SK-N-SH (cell line): ENCODE data around the gene ONECUT1.

Experiments
- CHD2 ChIP-seq: fragments of 150-350 bp; IDR thresholded peaks from 2 replicates; pipeline ENCODE4 v1.6.1; 2018; ENCODE audit warnings: low read length; ENCODE audit not compliant: partially characterized antibody
- EP300 ChIP-seq, 2 experiments: IDR thresholded peaks; 2 replicates each; pipeline versions ENCODE4 v1.4.0 to v1.6.1; 2012; ENCODE audit warnings: borderline replicate concordance in 1 of 2, low read depth in 1 of 2, low read length in 1 of 2
- EZH2phosphoT487 ChIP-seq: fragments of 200-600 bp; sonication (generic); IDR thresholded peaks from 2 replicates; pipeline ENCODE4 v1.6.1; 2017; ENCODE audit warnings: low read depth, mixed run types, mild to moderate bottlenecking, antibody characterized with exemption, moderate library complexity, borderline replicate concordance
- FOXM1 ChIP-seq: IDR thresholded peaks from 2 replicates; pipeline ENCODE4 v1.4.0; 2012; ENCODE audit warnings: low read depth, mild to moderate bottlenecking
- JUND ChIP-seq: IDR thresholded peaks from 2 replicates; pipeline ENCODE4 v1.4.0; 2012
- POLR2AphosphoS5 ChIP-seq: IDR thresholded peaks from 2 replicates; pipeline ENCODE4 v1.6.1; 2012; ENCODE audit warnings: low read depth, low read length
- SMC3 ChIP-seq: IDR thresholded peaks from 2 replicates; pipeline ENCODE4 v1.6.1; 2012; ENCODE audit warnings: low read depth, low read length, improper control_type of control experiment
- TAF1 ChIP-seq: IDR thresholded peaks from 2 replicates; pipeline ENCODE4 v1.6.1; 2012; ENCODE audit warnings: low read depth, mild to moderate bottlenecking, low read length, moderate library complexity, borderline replicate concordance
- TEAD4 ChIP-seq: IDR thresholded peaks from 2 replicates; pipeline ENCODE4 v1.4.0; 2012; ENCODE audit warnings: mild to moderate bottlenecking, borderline replicate concordance; ENCODE audit not compliant: insufficient read depth
- TF ChIP-seq, protein P1 (sequence below): fragments of 200-600 bp; sonication (generic); IDR thresholded peaks from 2 replicates; pipeline ENCODE4 v1.6.1; 2017; ENCODE audit warnings: antibody characterized with exemption, mild to moderate bottlenecking, moderate library complexity
- TF ChIP-seq, protein P2 (sequence below): IDR thresholded peaks from 2 replicates; pipeline ENCODE4 v1.6.1; 2012; ENCODE audit warnings: mild to moderate bottlenecking, low read depth, low read length, moderate library complexity
- TF ChIP-seq, protein P3 (sequence below): fragments of 150-350 bp; IDR thresholded peaks from 2 replicates; pipeline ENCODE4 v1.6.1; 2017; ENCODE audit warnings: antibody characterized with exemption, low read length, low read depth, borderline replicate concordance

DNA sequence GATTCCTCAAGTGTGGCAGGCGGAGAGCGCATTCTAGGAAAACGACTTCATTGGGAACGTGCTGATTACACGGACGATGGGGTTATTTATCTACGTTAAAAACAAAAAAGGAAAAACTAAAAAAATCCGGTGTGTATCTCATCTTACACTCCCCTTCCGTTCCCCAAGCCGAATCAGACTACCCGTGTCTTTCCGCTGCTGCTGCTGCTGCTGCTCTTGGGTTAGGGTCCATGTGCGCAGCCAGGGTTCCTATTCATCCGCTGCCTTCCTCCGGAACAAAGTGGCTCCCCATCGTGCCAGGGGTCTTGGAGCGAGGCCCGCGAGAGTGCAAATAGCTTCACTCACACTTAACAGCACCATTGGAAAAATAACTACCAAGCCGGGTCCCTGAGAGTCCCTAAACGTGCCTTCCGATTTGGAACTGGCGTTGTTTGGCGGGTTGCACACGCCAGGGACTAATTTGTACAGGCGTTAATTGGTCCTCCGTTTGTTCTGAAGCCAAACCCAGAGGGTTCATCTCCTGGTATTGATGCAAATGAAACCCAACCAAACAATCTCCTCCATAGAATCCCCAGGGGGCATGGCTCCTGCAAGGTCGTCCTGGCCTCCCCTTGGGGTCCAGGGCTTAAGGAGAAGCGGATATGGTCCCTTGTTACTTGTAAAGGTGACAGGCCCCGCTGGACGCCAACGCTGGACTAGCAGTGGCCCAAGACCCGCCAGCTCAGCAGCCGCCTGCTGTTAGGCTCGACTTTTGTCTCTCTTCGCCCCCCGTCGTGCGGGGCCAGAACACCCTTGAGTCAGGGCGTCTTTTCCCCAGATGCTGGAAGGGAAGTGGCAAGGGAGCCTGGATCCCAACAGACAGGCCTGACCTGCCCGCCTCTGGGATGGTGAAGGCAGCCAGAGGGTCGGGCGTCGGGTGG is 11.0 kb upstream of the ONECUT1 start:
- TF ChIP-seq, protein P1, sequence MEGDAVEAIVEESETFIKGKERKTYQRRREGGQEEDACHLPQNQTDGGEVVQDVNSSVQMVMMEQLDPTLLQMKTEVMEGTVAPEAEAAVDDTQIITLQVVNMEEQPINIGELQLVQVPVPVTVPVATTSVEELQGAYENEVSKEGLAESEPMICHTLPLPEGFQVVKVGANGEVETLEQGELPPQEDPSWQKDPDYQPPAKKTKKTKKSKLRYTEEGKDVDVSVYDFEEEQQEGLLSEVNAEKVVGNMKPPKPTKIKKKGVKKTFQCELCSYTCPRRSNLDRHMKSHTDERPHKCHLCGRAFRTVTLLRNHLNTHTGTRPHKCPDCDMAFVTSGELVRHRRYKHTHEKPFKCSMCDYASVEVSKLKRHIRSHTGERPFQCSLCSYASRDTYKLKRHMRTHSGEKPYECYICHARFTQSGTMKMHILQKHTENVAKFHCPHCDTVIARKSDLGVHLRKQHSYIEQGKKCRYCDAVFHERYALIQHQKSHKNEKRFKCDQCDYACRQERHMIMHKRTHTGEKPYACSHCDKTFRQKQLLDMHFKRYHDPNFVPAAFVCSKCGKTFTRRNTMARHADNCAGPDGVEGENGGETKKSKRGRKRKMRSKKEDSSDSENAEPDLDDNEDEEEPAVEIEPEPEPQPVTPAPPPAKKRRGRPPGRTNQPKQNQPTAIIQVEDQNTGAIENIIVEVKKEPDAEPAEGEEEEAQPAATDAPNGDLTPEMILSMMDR: no peak
- no peak for TF ChIP-seq JUND
- no peak for TF ChIP-seq FOXM1
- no peak for TF ChIP-seq CHD2
- no peak for TF ChIP-seq EP300 (IDR thresholded peaks at IDR 0.05; ENCODE audit: borderline replicate concordance in 1 of 2, low read depth in 1 of 2, low read length in 1 of 2)
- no peak for TF ChIP-seq TAF1
- TF ChIP-seq POLR2AphosphoS5: no peak
- TF ChIP-seq, protein P2, sequence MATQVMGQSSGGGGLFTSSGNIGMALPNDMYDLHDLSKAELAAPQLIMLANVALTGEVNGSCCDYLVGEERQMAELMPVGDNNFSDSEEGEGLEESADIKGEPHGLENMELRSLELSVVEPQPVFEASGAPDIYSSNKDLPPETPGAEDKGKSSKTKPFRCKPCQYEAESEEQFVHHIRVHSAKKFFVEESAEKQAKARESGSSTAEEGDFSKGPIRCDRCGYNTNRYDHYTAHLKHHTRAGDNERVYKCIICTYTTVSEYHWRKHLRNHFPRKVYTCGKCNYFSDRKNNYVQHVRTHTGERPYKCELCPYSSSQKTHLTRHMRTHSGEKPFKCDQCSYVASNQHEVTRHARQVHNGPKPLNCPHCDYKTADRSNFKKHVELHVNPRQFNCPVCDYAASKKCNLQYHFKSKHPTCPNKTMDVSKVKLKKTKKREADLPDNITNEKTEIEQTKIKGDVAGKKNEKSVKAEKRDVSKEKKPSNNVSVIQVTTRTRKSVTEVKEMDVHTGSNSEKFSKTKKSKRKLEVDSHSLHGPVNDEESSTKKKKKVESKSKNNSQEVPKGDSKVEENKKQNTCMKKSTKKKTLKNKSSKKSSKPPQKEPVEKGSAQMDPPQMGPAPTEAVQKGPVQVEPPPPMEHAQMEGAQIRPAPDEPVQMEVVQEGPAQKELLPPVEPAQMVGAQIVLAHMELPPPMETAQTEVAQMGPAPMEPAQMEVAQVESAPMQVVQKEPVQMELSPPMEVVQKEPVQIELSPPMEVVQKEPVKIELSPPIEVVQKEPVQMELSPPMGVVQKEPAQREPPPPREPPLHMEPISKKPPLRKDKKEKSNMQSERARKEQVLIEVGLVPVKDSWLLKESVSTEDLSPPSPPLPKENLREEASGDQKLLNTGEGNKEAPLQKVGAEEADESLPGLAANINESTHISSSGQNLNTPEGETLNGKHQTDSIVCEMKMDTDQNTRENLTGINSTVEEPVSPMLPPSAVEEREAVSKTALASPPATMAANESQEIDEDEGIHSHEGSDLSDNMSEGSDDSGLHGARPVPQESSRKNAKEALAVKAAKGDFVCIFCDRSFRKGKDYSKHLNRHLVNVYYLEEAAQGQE: no peak
- TF ChIP-seq SMC3: no peak
- no peak for TF ChIP-seq TEAD4
- TF ChIP-seq, protein P3, sequence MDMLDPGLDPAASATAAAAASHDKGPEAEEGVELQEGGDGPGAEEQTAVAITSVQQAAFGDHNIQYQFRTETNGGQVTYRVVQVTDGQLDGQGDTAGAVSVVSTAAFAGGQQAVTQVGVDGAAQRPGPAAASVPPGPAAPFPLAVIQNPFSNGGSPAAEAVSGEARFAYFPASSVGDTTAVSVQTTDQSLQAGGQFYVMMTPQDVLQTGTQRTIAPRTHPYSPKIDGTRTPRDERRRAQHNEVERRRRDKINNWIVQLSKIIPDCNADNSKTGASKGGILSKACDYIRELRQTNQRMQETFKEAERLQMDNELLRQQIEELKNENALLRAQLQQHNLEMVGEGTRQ: no peak
- TF ChIP-seq EZH2phosphoT487: no peak
